Effector memory CD8-positive, alpha-beta T cell (primary cell): ENCODE results near the gene PNKD.
A peak's percentile ranks its signal among the peaks of the same experiment; 100 is the strongest.

Experiments
- ATAC-seq: fragments of 150-1000 bp; cut with Tn5 transposase; replicated peaks from 2 replicates; pipeline ENCODE4 v1.10.0; 2021; ENCODE audit warnings: mild to moderate bottlenecking, moderate library complexity
- DNase-seq, 3 experiments: peaks; one replicate each; pipeline ENCODE4 v3.0.0; 2021
- H3K27ac Mint-ChIP-seq, 2 donors: one replicate each; pipeline ENCODE4 v1.8.0; 2022; ENCODE audit warnings: mild to moderate bottlenecking in 2 of 2, mixed read lengths in 2 of 2, moderate library complexity in 2 of 2
- H3K27me3 Mint-ChIP-seq, 2 donors: one replicate each; pipeline ENCODE4 v1.8.0; 2022; ENCODE audit warnings: mixed read lengths in 2 of 2
- H3K36me3 Mint-ChIP-seq: one replicate; pipeline ENCODE4 v1.8.0; 2022; ENCODE audit warnings: mild to moderate bottlenecking, moderate library complexity, mixed read lengths; ENCODE audit not compliant: insufficient read depth
- H3K4me1 Mint-ChIP-seq, 2 donors: one replicate each; pipeline ENCODE4 v1.8.0; 2022; ENCODE audit warnings: low read depth in 2 of 2, mixed read lengths in 2 of 2
- H3K4me3 Mint-ChIP-seq, 2 donors: one replicate each; pipeline ENCODE4 v1.8.0; 2022; ENCODE audit warnings: mild to moderate bottlenecking in 2 of 2, mixed read lengths in 2 of 2, moderate library complexity in 2 of 2
- H3K9me3 Mint-ChIP-seq, 2 donors: one replicate each; pipeline ENCODE4 v1.8.0; 2022; ENCODE audit warnings: mixed read lengths in 2 of 2

PNKD gene

GRCh38 chr2:218386505-218387368 is 116.4 kb downstream of the PNKD start:
- DNase-seq (no peak), ATAC-seq (no peak)
- Mint-ChIP-seq H3K27ac (no peak overlapping the region), H3K27me3 (peaks cover 6 to 12% of the 10 kb centered on the region in 2 donors), H3K4me3 (peak overlapping the region in 1 of 2 donors; percentile 10), H3K36me3 (peaks cover 2% of the 10 kb centered on the region), H3K9me3 (no peaks in the 10 kb centered on the region), H3K4me1 (peaks cover 3 to 6% of the 10 kb centered on the region in 2 donors)

GRCh38 chr2:218387369-218388194 is 117.3 kb downstream of the PNKD start:
- no peak for DNase-seq
- peak; percentile 41 for ATAC-seq
- Mint-ChIP-seq H3K4me3 (peak overlapping the region in 1 of 2 donors; percentile 10), H3K4me1 (peaks cover 2 to 5% of the 10 kb centered on the region in 2 donors), H3K27me3 (peaks cover 6 to 12% of the 10 kb centered on the region in 2 donors), H3K27ac (no peak overlapping the region), H3K36me3 (peaks cover under 1% of the 10 kb centered on the region), H3K9me3 (no peaks in the 10 kb centered on the region)

GRCh38 chr2:218389333-218390150 is 119.2 kb downstream of the PNKD start:
- Mint-ChIP-seq H3K27ac (no peak overlapping the region), H3K9me3 (no peaks in the 10 kb centered on the region), H3K27me3 (peaks cover 6 to 12% of the 10 kb centered on the region in 2 donors), H3K36me3 (peaks cover 9% of the 10 kb centered on the region), H3K4me3 (no peak overlapping the region), H3K4me1 (peaks cover 14 to 23% of the 10 kb centered on the region in 2 donors)
- DNase-seq (no peak), ATAC-seq (no peak)

- no peak for DNase-seq
- no peak for ATAC-seq
- H3K27ac Mint-ChIP-seq = no peak overlapping the region
- peaks cover 13% of the 10 kb centered on the region for H3K36me3 Mint-ChIP-seq
- peaks cover 6 to 12% of the 10 kb centered on the region in 2 donors for H3K27me3 Mint-ChIP-seq
- H3K4me3 Mint-ChIP-seq = no peak overlapping the region
- H3K9me3 Mint-ChIP-seq = no peaks in the 10 kb centered on the region
- H3K4me1 Mint-ChIP-seq = peaks cover 24 to 36% of the 10 kb centered on the region in 2 donors
Observed at GRCh38 chr2:218391202-218391601, 120.9 kb downstream of the PNKD start.

- H3K27me3 Mint-ChIP-seq = peaks cover 0 to under 1% of the 10 kb centered on the region in 2 donors
- H3K9me3 Mint-ChIP-seq = no peaks in the 10 kb centered on the region
- no peak overlapping the region for H3K4me3 Mint-ChIP-seq
- H3K36me3 Mint-ChIP-seq = peaks cover 23% of the 10 kb centered on the region
- DNase-seq (no peak), ATAC-seq (no peak)
- H3K4me1 Mint-ChIP-seq = peaks cover 34 to 43% of the 10 kb centered on the region in 2 donors
- H3K27ac Mint-ChIP-seq = no peak overlapping the region
Observed at GRCh38 chr2:218392459-218392858, 122.1 kb downstream of the PNKD start.

GRCh38 chr2:218392891-218393462 is 122.7 kb downstream of the PNKD start:
- DNase-seq = no peak
- Mint-ChIP-seq H3K27me3 (no peaks in the 10 kb centered on the region), H3K27ac (no peak overlapping the region), H3K4me1 (peaks cover 39 to 48% of the 10 kb centered on the region in 2 donors), H3K9me3 (no peaks in the 10 kb centered on the region), H3K4me3 (no peak overlapping the region), H3K36me3 (peaks cover 28% of the 10 kb centered on the region)
- no peak for ATAC-seq

- H3K4me1 Mint-ChIP-seq = peaks cover 44 to 48% of the 10 kb centered on the region in 2 donors
- peaks cover 32% of the 10 kb centered on the region for H3K36me3 Mint-ChIP-seq
- H3K9me3 Mint-ChIP-seq = no peaks in the 10 kb centered on the region
- peak in 2 of 3 experiments; percentile 41 to 42 for DNase-seq
- H3K27me3 Mint-ChIP-seq = no peaks in the 10 kb centered on the region
- H3K4me3 Mint-ChIP-seq = peak overlapping the region; percentile 33 to 43
- ATAC-seq = no peak
- peak overlapping the region; percentile 66 to 73 for H3K27ac Mint-ChIP-seq
Observed at GRCh38 chr2:218393750-218394290, 123.5 kb downstream of the PNKD start.

GRCh38 chr2:218394298-218395089 is 124.2 kb downstream of the PNKD start:
- Mint-ChIP-seq H3K27ac (peak overlapping the region; percentile 66 to 73), H3K9me3 (no peaks in the 10 kb centered on the region), H3K4me1 (peaks cover 46 to 48% of the 10 kb centered on the region in 2 donors), H3K4me3 (peak overlapping the region; percentile 33 to 43), H3K27me3 (no peaks in the 10 kb centered on the region), H3K36me3 (peaks cover 36% of the 10 kb centered on the region)
- ATAC-seq = no peak
- DNase-seq = no peak

GRCh38 chr2:218395090-218395444 is 124.7 kb downstream of the PNKD start:
- H3K4me3 Mint-ChIP-seq = peak overlapping the region in 1 of 2 donors; percentile 43
- ATAC-seq (no peak), DNase-seq (no peak)
- H3K27me3 Mint-ChIP-seq = no peaks in the 10 kb centered on the region
- peaks cover 40% of the 10 kb centered on the region for H3K36me3 Mint-ChIP-seq
- peak overlapping the region; percentile 66 to 73 for H3K27ac Mint-ChIP-seq
- H3K9me3 Mint-ChIP-seq = no peaks in the 10 kb centered on the region
- H3K4me1 Mint-ChIP-seq = peaks cover 46 to 48% of the 10 kb centered on the region in 2 donors

- Mint-ChIP-seq H3K9me3 (no peaks in the 10 kb centered on the region), H3K27ac (peak overlapping the region; percentile 95 to 98), H3K27me3 (no peaks in the 10 kb centered on the region), H3K36me3 (peaks cover 43% of the 10 kb centered on the region), H3K4me1 (peaks cover 46 to 48% of the 10 kb centered on the region in 2 donors), H3K4me3 (peak overlapping the region; percentile 92 to 98)
- DNase-seq (no peak), ATAC-seq (no peak)
Observed at GRCh38 chr2:218395456-218395825, 125.1 kb downstream of the PNKD start.

- Mint-ChIP-seq H3K36me3 (peaks cover 44% of the 10 kb centered on the region), H3K27me3 (no peaks in the 10 kb centered on the region), H3K4me1 (peaks cover 47 to 48% of the 10 kb centered on the region in 2 donors), H3K9me3 (no peaks in the 10 kb centered on the region), H3K4me3 (peak overlapping the region; percentile 92 to 98), H3K27ac (peak overlapping the region; percentile 95 to 98)
- ATAC-seq = peak; percentile 67
- DNase-seq = peak; percentile 90 to 94 (median 93)
Observed at GRCh38 chr2:218395826-218396687, 125.7 kb downstream of the PNKD start.
